Vagina (tissue), 2 donors: ENCODE results near the gene SRPX2.

Experiments used
- POLR2A ChIP-seq, 2 donors: fragments of 450-650 bp; IDR thresholded peaks; one replicate each; pipeline ENCODE4 v1.6.1; 2017; ENCODE audit warnings: antibody characterized with exemption in 2 of 2, mild to moderate bottlenecking in 2 of 2, moderate library complexity in 2 of 2
- POLR2AphosphoS5 ChIP-seq, 2 donors: sonication (generic); formaldehyde crosslinking; IDR thresholded peaks; one replicate each; pipeline ENCODE4 v1.9.0; 2017; ENCODE audit warnings: antibody characterized with exemption in 2 of 2, mild to moderate bottlenecking in 2 of 2, low read depth in 1 of 2; ENCODE audit not compliant: insufficient read depth in 1 of 2
- TF ChIP-seq, protein P1 (sequence below), 3 experiments: fragments of 450-650 bp in 2 of 3; fragments of 200-600 bp in 1 of 3; sonication (generic) in 1 of 3; IDR thresholded peaks; one replicate each; pipeline ENCODE4 v1.5.1; 2017 to 2019; ENCODE audit warnings: antibody characterized with exemption in 3 of 3, mild to moderate bottlenecking in 2 of 3, moderate library complexity in 2 of 3

DNA sequence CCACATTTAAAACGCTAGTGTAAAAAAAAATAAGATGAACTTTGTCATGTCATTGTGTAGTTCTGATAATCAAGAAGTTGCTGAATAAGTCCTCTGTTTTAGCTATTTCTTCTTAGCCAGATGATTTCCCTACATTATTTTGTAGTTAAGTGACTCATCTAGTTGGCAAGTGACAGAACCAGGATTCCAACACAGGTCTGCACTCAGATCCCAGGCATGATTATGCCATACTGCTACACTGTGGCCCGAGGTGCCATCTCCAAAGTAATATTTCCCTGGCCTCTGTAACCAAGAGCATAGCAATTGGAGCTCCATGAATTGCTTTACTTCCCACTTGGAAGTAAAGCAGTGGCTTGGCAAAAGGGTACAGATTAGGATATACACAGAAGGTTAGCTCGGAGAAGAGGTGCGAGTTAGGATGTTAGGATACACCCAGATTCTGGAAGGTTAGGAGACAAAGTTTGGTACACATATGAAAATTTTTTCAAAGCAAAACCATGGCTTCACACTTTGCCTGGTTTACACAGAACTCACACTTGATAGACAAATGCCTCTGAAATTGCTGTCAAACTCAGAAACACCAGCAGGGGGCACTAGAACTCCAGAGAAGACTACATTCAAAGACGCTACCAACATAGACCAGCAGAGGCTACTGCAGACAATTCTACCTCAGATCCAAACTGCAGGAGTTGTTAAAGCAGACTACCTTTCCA lies 41.4 kb downstream of the SRPX2 start:
- TF ChIP-seq POLR2A (IDR thresholded peaks at IDR 0.05) (no peak), POLR2AphosphoS5 (IDR thresholded peaks at IDR 0.05; ENCODE audit: insufficient read depth in 1 of 2, low read depth in 1 of 2) (no peak)
- TF ChIP-seq, protein P1, sequence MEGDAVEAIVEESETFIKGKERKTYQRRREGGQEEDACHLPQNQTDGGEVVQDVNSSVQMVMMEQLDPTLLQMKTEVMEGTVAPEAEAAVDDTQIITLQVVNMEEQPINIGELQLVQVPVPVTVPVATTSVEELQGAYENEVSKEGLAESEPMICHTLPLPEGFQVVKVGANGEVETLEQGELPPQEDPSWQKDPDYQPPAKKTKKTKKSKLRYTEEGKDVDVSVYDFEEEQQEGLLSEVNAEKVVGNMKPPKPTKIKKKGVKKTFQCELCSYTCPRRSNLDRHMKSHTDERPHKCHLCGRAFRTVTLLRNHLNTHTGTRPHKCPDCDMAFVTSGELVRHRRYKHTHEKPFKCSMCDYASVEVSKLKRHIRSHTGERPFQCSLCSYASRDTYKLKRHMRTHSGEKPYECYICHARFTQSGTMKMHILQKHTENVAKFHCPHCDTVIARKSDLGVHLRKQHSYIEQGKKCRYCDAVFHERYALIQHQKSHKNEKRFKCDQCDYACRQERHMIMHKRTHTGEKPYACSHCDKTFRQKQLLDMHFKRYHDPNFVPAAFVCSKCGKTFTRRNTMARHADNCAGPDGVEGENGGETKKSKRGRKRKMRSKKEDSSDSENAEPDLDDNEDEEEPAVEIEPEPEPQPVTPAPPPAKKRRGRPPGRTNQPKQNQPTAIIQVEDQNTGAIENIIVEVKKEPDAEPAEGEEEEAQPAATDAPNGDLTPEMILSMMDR (IDR thresholded peaks at IDR 0.05): peak; percentile 40 to 88 (median 84)
